PC-3 (cell line): ENCODE results near the gene MEX3B. TPM values are rescaled to one million over a fixed set of nuclear protein-coding genes. Genes with fewer than 3 reads are reported as not detected.

ENCODE experiments used
- ATAC-seq: fragments of 200-7000 bp; cut with Tn5 transposase; 2 replicates; pipeline ENCODE4 v1.9.1; 2020; ENCODE audit warnings: mild to moderate bottlenecking, moderate library complexity
- BruUV-seq: library from RNA; stranded (reverse); fragments of 400-500 nt; replicated peaks from 2 replicates; lab custom pipeline; 2021; lab: Mats Ljungman, UMichigan
- CTCF ChIA-PET: fragments of 300-600 bp; sonication (Branson Sonifier 250); formaldehyde crosslinking; loops from one replicate; lab custom pipeline; 2022; ENCODE audit warnings: antibody characterized with exemption; lab: Charles Lee
- POLR2A ChIA-PET: fragments of 300-600 bp; sonication (Branson Sonifier 250); formaldehyde crosslinking; loops from one replicate; lab custom pipeline; 2022; ENCODE audit warnings: antibody characterized with exemption; ENCODE audit not compliant: unreplicated experiment; lab: Charles Lee
- DNase-seq: peaks from one replicate; pipeline ENCODE4 v3.0.0-alpha.2; 2015
- H2AFZ ChIP-seq: fragments of 300-600 bp; sonication (generic); 2 replicates; pipeline ENCODE4 v1.6.0; 2016; ENCODE audit warnings: antibody characterized with exemption, low read length
- H3F3A ChIP-seq: fragments of 300-600 bp; sonication (generic); one replicate; pipeline ENCODE4 v1.6.0; 2017; ENCODE audit warnings: antibody characterized with exemption, low read length, control low read depth, mild to moderate bottlenecking; ENCODE audit not compliant: unreplicated experiment
- H3K27ac ChIP-seq: fragments of 300-600 bp; sonication (generic); 2 replicates; pipeline ENCODE4 v1.5.1; 2016; ENCODE audit warnings: mild to moderate bottlenecking, low read length
- H3K27me3 ChIP-seq: fragments of 300-600 bp; sonication (generic); 2 replicates; pipeline ENCODE4 v1.6.1; 2016; ENCODE audit warnings: low read length, mixed read lengths
- H3K36me3 ChIP-seq: fragments of 300-600 bp; sonication (generic); 2 replicates; pipeline ENCODE4 v1.6.1; 2016; ENCODE audit warnings: low read depth, mixed run types, low read length, mixed read lengths
- H3K4me1 ChIP-seq: fragments of 300-600 bp; sonication (generic); 2 replicates; pipeline ENCODE4 v1.5.1; 2016; ENCODE audit warnings: low read length; ENCODE audit not compliant: insufficient read depth
- H3K4me2 ChIP-seq: fragments of 300-600 bp; sonication (generic); 2 replicates; pipeline ENCODE4 v1.6.0; 2016; ENCODE audit warnings: low read length
- H3K4me3 ChIP-seq: fragments of 300-600 bp; sonication (generic); 2 replicates; pipeline ENCODE4 v1.5.1; 2016; ENCODE audit warnings: mild to moderate bottlenecking, low read length, mixed read lengths
- H3K79me2 ChIP-seq: fragments of 300-600 bp; sonication (generic); 2 replicates; pipeline ENCODE4 v1.6.1; 2017; ENCODE audit warnings: low read length, mixed read lengths
- H3K9ac ChIP-seq: fragments of 300-600 bp; sonication (generic); 2 replicates; pipeline ENCODE4 v1.6.0; 2016; ENCODE audit warnings: mild to moderate bottlenecking, low read length
- H3K9me2 ChIP-seq: fragments of 300-600 bp; sonication (generic); replicated peaks from 2 replicates; pipeline ENCODE4 v1.6.1; 2016; ENCODE audit warnings: mixed run types, low read length, mixed read lengths
- H3K9me3 ChIP-seq: fragments of 300-600 bp; sonication (generic); 2 replicates; pipeline ENCODE4 v1.6.1; 2016; ENCODE audit warnings: low read length, mixed read lengths
- H4K20me1 ChIP-seq: fragments of 300-600 bp; sonication (generic); 2 replicates; pipeline ENCODE4 v1.6.1; 2016; ENCODE audit warnings: low read length, mixed read lengths
- CTCF ChIP-seq: fragments of 300-600 bp; sonication (generic); conservative IDR thresholded peaks from 2 replicates; pipeline ENCODE4 v1.5.1; 2017; ENCODE audit warnings: antibody characterized with exemption, low read depth, mild to moderate bottlenecking, low read length
- EZH2 ChIP-seq: fragments of 300-600 bp; sonication (generic); IDR thresholded peaks from one replicate; pipeline ENCODE4 v1.6.1; 2017; ENCODE audit warnings: antibody characterized with exemption, mild to moderate bottlenecking, low read length; ENCODE audit not compliant: unreplicated experiment
- EZH2phosphoT487 ChIP-seq: fragments of 300-600 bp; sonication (generic); IDR thresholded peaks from 2 replicates; pipeline ENCODE4 v1.6.1; 2018; ENCODE audit warnings: mild to moderate bottlenecking, antibody characterized with exemption, low read length, borderline replicate concordance
- intact Hi-C: fragments of 100-400 bp; cut with micrococcal nuclease; formaldehyde crosslinking; loops from 2 replicates; pipeline ENCODE4 v1.9.0; 2023
- total RNA-seq: library from RNA; depleted of rRNA; stranded (reverse); fragments of >200 nt; gene quantifications from 2 replicates; pipeline ENCODE4 v1.2.3, GENCODE V29; 2014

MEX3B gene
- total RNA-seq, 1 experiment from 2014 or later: 0.58 TPM

GRCh38 chr15:82039871-82040270 lies 5.9 kb downstream of the MEX3B start:
- ATAC-seq (no peak), DNase-seq (no peak)
- no peaks in the 10 kb centered on the region for H4K20me1 ChIP-seq
- no peak overlapping the region for H3K4me3 ChIP-seq
- H3F3A ChIP-seq: no peaks in the 10 kb centered on the region
- no peaks in the 10 kb centered on the region for H3K4me1 ChIP-seq
- no peaks in the 10 kb centered on the region for H3K9me2 ChIP-seq
- no peak overlapping the region for H3K4me2 ChIP-seq
- no peaks in the 10 kb centered on the region for H3K36me3 ChIP-seq
- no peak overlapping the region for H3K9ac ChIP-seq
- CTCF ChIA-PET: no interaction called here
- POLR2A ChIA-PET: no interaction called here
- H2AFZ ChIP-seq: no peak overlapping the region
- H3K79me2 ChIP-seq: no peaks in the 10 kb centered on the region
- H3K9me3 ChIP-seq: no peaks in the 10 kb centered on the region
- TF ChIP-seq CTCF: no peak
- no peak for TF ChIP-seq EZH2phosphoT487
- TF ChIP-seq EZH2: no peak
- no peak overlapping the region for H3K27ac ChIP-seq
- H3K27me3 ChIP-seq: no peaks in the 10 kb centered on the region
- no TSS peak for BruUV-seq
- intact Hi-C loops: no loop called here

GRCh38 chr15:82036461-82036860 lies 9.4 kb downstream of the MEX3B start:
- POLR2A ChIA-PET: no interaction called here

More at GRCh38 chr15:82036461-82036860, 9.4 kb downstream of the MEX3B start:
- intact Hi-C loops: no loop called here
- Histone ChIP-seq H3K4me2 (no peak overlapping the region), H3K9me2 (no peaks in the 10 kb centered on the region), H3K9ac (no peak overlapping the region), H3F3A (no peaks in the 10 kb centered on the region), H4K20me1 (no peaks in the 10 kb centered on the region), H3K79me2 (no peaks in the 10 kb centered on the region), H3K4me3 (no peak overlapping the region), H3K27ac (no peak overlapping the region), H3K36me3 (no peaks in the 10 kb centered on the region), H2AFZ (no peak overlapping the region), H3K9me3 (no peaks in the 10 kb centered on the region), H3K27me3 (peaks cover 10% of the 10 kb centered on the region; the same call in 1 of the 2 replicates), H3K4me1 (no peaks in the 10 kb centered on the region)
- no peak for DNase-seq
- no TSS peak for BruUV-seq
- no peak for ATAC-seq
- TF ChIP-seq CTCF (no peak), EZH2 (no peak), EZH2phosphoT487 (no peak)
- CTCF ChIA-PET: no interaction called here
